ENCODE results near the gene DAGLA.

DNA sequence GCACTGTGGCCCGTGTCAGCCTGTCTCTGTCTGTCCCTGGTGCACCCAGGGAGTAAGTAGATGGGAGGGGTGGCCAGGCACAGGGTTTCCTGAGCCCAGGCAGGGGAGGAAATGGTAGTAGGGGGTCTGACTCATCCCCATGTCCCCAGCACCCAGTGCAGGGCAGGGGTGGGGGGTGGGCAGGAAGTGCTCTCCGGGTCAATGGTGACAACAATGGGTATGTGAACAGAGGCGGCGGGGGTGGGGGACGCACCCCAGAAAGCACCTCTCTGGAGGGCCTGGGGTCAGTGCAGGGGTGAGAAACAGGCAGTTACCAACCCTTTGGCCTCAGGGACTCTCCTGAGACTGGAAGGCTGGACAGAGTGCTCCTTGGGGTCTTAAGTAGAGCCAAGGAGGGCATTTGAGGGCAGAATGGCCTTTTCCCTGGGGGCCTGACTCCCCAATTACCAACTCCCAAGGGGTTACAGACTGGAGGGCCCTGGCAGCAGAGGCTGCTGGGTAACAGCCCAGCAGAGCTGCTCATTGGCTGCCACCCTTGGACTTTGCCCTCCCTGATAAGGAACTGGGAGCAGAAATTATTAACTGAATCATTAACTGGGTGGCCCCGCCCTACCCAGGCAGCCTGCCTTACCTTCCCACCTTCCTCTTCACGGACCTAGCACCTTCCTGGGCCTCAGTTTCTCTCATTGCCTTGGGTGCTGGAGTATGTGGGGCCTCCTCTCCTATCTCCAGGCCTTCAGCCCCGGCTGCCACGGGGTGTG lies 76.4 kb downstream of the DAGLA start:
- TF ChIP-seq EZH2 (IDR thresholded peaks at IDR 0.05) (no peak), POLR2AphosphoS5 (IDR thresholded peaks at IDR 0.05; ENCODE audit: borderline replicate concordance, low read depth, low read length) (0 out of 2 replicates have a peak, but pooled peaks have one; percentile 29)

Measured in SK-N-MC (cell line).